ENCODE results near the gene CALML6. TPM values are rescaled to one million over a fixed set of nuclear protein-coding genes. Genes with fewer than 3 reads are reported as not detected.
A peak's percentile ranks its signal among the peaks of the same experiment; 100 is the strongest.

The CALML6 gene
- total RNA-seq, 1 experiment from 2014 or later: 1.9 TPM

DNA sequence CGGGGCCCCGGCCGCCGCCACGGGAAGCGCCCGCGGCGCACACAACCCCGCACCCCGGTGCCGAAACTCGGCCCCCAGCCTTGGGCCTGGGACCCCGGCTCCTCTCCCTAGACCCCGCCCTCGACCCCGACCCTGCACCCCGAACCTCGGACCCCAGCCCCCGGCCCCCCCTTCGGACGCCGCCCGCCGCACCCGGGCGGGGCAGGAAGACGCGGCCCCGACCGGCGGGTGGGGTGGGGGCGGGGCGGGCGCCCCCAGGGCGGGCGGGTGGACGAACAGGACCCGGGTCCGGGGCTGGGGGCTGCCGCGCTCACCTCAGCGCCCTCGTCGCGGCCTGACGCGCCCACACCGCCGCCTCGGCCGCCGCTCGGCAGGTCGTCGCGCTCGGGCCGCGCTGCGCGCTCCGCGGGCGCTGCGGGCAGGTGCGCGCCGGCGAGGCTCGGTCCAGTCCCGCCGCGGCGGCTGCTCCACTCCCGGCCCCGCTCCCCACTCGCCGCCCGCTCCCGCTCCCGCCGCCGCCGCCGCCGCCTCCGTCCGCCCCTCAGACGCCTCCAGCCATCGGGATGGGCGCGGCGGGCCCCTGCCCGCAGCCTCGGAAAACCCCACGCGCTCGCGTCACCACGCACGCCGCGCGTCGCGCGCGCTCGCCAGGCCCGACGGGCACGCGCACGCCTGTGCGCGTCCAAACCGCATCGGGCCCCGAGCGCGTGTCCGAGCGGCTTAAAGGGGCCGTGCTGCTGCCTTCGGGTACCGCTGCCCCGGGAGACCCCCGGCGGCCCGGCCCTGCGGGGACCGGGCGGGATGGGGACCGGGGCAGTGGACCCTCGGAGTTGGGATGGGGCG is 24.3 kb upstream of the CALML6 start, which contains the start of gene GNB1 (continued):
- TF ChIP-seq AR (CRISPR knock-in tag; IDR thresholded peaks at IDR 0.05) (no peak), ZNF532 (CRISPR knock-in tag; IDR thresholded peaks at IDR 0.05; ENCODE audit: borderline replicate concordance) (peak; percentile 70; the same call in 1 of the 2 replicates), ZBTB43 (CRISPR knock-in tag; IDR thresholded peaks at IDR 0.05) (no peak), NFATC4 (CRISPR knock-in tag; IDR thresholded peaks at IDR 0.05) (no peak), MYBL2 (CRISPR knock-in tag; IDR thresholded peaks at IDR 0.05) (no peak), SOX15 (CRISPR knock-in tag; IDR thresholded peaks at IDR 0.05) (no peak), NR1H2 (CRISPR knock-in tag; IDR thresholded peaks at IDR 0.05) (no peak), CTCF (IDR thresholded peaks at IDR 0.05) (no peak), ZNF423 (CRISPR knock-in tag; IDR thresholded peaks at IDR 0.05) (no peak), ZSCAN18 (CRISPR knock-in tag; IDR thresholded peaks at IDR 0.05) (peak; percentile 78; the same call in 1 of the 2 replicates), MXD4 (CRISPR knock-in tag; IDR thresholded peaks at IDR 0.05; ENCODE audit: borderline replicate concordance) (no peak), PRDM15 (CRISPR knock-in tag; IDR thresholded peaks at IDR 0.05) (no peak), EMX1 (CRISPR knock-in tag; IDR thresholded peaks at IDR 0.05) (no peak), IRF2 (CRISPR knock-in tag; IDR thresholded peaks at IDR 0.05; ENCODE audit: borderline replicate concordance, low read depth) (no peak), ZNF671 (CRISPR knock-in tag; IDR thresholded peaks at IDR 0.05) (0 out of 2 replicates have a peak, but pooled peaks have one; percentile 58), ATF6 (CRISPR knock-in tag; IDR thresholded peaks at IDR 0.05) (no peak)
- TF ChIP-seq, protein P1, sequence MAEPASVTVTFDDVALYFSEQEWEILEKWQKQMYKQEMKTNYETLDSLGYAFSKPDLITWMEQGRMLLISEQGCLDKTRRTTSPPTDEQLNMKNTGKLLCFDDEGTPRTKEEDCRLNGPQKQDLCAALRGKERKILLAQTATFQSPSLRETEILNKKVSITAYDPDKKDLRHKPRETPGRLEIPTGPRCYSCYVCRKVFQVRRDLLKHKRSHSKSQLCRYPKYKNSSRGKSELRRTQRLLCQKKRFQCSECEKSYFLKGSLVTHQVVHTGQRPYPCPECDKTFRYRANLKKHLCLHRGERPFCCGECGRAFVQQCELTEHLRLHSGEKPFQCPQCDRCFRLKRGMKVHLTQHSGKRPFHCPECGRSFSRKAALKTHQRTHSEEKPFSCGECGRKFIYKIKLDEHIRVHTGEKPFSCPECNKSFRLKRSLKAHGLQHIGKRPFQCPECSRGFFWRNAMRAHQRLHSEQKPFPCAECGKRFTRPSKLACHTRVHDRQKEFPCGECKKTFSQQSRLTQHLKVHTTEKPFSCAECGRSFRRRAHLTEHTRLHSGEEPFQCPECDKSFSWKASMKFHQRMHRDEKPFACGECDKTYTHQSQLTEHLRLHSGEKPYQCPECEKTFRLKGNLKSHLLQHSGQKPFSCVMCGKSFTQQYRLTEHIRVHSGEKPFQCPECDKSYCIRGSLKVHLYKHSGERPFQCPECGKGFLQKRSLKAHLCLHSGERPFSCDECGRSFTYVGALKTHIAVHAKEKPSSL (CRISPR knock-in tag; conservative IDR thresholded peaks at IDR 0.05): no peak
